HG03354 (cell line): Measurements from ENCODE around the gene TUBB4B.

ENCODE experiments used
- ATAC-seq: cut with Tn5 transposase; IDR thresholded peaks from one replicate; pipeline ENCODE4 v1.9.1; 2021; ENCODE audit warnings: mild to moderate bottlenecking; ENCODE audit not compliant: unreplicated experiment, poor library complexity, severe bottlenecking

The TUBB4B gene

GRCh38 chr9:137240841-137241489 is at the start of gene TUBB4B:
TSS of gene TUBB4B (plus strand) at chr9:137241287. CDS start at chr9:137241361, 74 bp downstream.
- ATAC-seq: peak; percentile 77

DNA sequence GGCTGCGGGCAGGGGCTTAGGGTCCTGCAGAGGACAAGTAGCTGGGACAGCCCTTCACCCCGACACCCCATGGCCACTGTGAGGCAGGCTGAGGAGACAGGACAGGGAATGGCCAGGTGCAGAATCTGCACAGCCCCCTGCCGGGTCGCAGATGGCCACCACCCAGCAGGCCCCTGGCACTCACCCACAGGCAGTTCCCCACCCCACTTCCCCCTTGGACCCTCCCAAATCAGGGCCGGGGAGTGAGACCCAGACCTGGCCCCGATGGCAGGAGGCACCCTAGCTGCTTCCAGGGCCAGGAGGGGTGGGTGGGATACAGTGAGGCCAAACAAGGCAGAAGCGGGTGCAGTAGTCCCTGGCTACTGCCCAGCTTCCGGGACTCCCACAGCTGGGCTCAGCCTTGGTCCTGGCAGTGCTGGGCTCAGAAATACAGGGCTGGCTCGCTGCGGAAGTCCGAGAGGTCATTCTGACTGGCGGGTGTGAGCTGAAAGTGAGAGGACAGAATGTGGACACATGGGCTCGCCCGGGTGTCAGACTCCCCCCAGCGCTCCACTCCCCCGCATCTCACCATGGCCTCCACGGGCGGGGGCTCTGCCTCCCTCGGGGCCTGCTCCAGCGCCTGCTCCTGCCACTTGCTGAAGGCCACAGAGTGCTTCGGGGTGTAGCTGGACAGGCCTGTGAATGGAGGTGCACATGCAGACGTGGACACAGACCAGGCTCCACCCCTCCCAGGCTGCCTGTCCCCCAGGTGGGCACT is 49.2 kb upstream of the TUBB4B start:
- ATAC-seq: no peak

DNA sequence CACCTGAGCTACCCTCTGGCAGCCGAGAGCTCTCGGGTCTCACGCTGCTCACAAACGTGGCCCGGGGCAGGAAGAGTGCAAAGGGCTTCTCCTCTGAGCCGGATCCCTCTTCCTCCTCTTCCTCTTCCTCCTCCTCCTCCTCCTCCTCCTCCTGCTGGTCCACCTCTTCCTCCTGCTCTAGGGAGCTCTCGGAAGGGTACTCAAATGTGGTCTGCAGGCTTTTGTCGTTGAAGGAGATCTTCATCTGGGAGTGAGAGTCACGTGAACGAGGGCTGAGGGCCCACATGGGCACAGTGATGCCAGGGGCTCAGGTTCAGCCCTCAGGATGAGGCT is 48.7 kb upstream of the TUBB4B start:
- ATAC-seq: no peak

GRCh38 chr9:137192859-137193258 is 48.2 kb upstream of the TUBB4B start:
- ATAC-seq: no peak

DNA sequence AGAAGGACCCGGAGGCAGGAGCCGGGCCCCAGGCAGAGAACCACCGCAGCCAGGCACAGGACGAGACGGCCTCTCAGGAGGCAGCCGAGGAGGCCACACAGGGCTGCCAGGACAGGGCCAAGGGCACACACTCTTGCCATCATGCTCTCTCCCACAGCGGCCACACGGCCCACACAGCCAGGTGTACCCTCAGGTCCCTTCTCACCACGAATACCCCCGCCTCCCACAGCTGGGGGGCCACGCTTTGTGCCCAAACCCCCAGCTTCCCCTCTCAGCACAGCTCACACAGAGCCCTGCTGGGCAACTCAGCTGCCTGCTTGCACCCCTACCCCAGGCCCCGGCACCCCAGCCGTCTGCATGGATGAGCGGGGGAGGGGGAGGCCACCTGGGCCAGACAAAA is 47.3 kb upstream of the TUBB4B start:
- ATAC-seq: no peak

DNA sequence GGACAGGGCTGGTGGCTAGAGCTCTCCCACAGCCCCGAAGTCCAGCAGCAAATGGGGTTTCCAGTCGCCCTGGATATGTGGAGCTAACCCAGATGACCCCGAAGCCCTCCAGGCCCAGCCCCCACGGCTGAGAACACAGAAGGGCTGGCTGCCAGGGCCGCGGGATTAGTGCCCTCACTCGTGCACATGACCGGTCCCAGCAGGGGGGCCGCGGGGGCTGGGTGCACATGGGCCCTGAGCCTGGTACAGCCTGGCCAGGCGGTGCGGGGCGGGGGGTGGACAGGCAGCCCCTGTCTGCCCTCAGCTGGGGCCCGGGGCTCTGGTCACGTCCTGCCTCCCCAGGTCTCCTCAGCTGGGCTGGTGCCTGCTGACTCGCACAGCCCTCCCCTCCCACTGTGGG is 46.7 kb upstream of the TUBB4B start:
- no peak for ATAC-seq

DNA sequence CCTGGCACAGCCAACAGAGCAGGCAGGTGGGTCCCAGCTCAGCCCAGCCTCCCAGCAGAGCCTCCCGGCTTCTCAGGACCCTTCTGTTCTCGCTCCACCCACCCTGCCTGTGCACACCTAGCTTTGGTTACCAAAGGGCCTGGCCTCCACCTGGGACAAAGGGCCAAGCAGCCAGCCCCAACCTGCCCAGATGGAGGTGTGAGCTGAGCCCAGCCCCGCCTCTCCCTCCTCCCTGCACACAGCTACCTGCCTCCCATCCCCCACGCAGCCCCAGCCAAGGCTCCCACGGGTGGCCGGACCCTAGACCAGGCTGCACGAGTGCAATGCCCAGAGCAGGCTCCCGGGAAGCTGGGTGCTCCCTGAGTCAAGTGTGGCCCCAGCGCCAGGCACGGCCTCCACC is 46.2 kb upstream of the TUBB4B start:
- no peak for ATAC-seq

DNA sequence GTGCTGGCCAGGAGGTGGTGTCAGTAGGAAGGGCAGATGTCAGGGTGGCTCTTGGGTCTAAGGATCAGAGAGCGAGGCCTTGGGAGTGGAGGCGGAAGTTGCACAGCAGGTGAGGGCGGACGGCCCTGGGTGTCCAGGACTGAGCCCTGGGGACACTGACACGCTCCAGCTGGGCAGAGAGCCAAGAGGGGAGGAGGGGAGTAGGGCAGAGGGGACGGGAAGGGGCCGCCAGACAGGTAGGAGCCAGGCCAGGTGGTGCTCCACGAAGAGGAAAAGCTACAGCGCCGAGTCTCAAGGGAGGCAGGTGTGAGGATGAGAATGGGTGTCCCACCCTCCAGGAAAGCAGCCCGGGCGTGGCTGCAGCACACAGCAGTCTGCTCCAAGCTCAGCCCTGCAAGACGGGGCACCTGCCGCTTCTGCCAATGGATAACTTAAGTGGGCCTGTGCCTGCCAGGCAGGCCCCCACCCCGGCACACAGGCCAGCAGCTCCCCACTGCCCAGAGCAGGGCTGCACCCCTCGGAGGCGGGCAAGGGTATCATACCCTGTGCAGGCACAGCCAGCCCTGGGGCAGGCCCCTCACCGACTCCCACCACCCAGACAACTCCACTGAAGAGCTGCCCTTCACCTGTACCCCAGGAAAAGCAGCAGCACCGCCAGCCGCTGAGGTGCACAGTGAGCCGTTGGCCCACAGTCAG is 45.4 kb upstream of the TUBB4B start:
- ATAC-seq: no peak

DNA sequence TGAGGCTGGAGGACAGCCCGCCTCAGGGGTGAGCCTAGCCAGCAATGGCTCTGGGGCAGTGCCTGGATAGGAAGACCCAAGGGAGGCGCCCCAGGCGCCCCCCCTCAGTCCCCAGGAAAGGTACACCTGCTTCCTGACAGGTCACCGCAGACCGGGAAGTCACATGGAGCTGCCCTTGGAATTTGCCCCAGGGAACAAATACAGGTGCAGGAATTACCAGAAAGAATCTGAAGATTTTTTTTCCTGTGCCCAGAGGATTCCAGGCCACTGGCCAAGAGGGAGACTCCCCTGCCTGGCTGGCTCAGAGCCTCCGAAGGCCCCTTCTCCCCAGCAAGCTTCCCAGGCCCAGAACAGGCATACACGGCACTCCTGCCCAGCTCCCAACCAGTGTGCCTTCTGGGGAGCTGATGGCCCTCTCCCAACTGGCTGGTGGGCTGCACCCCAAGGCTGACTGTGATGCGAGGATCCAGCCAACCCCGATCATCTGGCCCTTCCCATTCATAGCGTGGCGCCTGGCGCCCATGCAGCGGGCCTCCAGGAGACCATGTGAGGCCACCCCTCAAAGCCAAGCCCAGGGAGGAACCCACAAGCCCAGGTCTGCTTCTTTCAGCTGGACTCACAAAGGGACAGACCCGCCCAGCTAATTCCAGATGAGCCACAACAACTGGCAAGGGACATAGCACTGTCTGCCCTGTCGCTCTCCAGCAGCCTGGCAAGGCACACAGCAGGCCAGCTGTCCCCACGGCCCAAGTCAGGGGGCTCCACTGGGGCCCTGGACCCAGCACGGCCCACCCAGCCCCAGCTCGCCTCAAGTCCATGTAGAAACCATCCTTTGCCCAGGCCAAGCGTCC is 42.8 kb upstream of the TUBB4B start:
- ATAC-seq: no peak

DNA sequence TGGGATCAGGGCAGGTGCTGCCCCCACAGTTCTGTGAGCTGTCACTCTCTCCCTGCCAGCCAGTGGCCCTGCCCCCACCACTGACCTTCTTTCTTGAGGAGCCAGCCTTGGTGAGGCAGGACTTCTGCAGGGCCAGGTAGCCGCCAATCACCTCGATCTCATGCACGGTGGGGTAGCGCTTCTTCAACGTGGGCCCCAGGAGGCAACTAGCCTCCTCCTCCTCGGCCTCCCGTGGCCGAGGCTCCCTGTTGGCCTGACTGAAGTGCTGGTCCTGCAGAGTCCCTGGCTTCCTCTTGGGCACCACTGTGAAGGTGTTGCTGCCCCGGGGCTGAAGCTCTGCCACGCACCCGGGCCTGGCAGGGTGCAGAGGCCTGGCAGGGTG is 42.2 kb upstream of the TUBB4B start:
- ATAC-seq: no peak

- no peak for ATAC-seq
These were observed 41.5 kb upstream of the TUBB4B start for GRCh38 chr9:137199411-137200121.

DNA sequence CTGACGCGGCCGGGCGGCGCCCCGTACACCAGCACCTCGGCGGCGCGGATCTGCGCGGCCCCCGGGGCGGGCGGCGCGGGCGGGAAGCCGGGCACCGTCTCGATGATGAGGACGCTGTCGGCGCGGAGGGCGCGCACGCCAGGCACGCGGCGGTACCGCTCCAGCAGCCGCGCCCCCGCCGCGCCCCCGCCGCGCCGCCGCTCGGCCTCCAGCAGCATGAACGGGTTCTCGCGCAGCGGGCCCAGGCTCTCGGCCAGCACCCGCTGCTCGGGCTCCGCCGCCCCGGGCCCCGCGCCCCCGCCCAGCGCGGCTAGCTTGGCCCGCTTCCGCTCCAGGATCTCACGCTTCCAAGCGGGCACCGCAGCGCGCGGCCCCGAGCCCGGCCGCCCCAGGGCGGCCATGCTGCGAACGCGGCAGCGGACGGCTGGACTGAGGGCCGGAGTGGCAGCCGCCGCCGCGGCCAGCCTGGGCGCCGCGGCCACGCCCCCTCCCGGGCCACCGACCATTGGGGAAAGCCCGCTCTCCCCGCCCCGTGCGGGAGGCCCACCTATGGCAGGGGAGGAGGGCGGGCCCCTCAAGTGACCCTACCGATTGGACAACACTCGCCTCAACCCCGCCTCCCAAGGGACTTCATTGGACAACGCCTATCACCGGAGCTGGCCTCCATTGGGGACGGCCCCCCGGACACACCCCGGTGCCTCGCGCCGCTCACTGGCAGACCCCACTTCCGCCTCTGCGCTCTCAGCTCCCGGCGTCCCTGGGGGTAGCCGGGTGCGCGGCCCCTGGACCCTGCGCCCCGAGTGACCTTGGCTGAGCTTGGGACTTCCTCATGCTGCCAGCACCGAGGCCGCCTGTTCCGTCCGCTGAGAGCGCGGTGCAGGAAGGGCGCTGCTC is 40.5 kb upstream of the TUBB4B start, which contains the start of gene TPRN:
TPRN (minus strand) TSS at position 431 of the 894 bp plus-strand sequence; CDS start at position 401, 30 bp downstream.
- ATAC-seq: peak; percentile 86

DNA sequence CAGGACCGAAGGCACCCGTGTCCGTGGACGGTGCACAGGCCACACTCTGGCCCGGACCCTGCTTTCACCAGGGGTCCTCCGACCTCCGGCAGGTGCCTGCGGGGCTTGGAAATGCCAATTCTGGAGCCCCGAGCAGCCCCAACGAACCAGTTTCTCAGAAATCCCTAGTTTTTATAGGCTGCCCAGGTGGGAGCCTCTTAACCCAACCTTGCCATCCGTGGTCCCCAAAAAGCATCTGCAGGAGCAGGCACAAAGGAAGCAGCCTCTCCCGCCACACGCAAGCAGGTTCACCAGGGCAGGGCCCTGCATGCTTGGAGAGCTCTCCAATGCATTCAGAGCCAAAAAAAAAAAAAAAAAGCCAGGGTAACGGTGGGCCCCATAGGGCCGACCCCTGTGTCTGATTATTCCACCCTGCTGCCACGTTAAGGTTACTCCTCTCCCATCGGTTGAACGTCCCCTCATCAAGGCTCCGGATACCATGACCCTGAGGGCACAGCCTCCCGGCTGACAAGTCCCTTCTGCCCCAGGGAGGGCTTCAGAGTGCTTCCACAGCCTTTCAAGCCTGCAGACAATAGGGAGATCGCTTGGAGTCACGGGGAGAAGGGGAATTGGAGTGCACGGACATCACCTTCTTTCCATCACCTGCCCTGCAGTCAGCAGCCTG is 39.8 kb upstream of the TUBB4B start:
- no peak for ATAC-seq

- no peak for ATAC-seq
These were observed 38.1 kb upstream of the TUBB4B start for GRCh38 chr9:137202966-137203365.

GRCh38 chr9:137204731-137205125 is 36.4 kb upstream of the TUBB4B start:
- no peak for ATAC-seq

DNA sequence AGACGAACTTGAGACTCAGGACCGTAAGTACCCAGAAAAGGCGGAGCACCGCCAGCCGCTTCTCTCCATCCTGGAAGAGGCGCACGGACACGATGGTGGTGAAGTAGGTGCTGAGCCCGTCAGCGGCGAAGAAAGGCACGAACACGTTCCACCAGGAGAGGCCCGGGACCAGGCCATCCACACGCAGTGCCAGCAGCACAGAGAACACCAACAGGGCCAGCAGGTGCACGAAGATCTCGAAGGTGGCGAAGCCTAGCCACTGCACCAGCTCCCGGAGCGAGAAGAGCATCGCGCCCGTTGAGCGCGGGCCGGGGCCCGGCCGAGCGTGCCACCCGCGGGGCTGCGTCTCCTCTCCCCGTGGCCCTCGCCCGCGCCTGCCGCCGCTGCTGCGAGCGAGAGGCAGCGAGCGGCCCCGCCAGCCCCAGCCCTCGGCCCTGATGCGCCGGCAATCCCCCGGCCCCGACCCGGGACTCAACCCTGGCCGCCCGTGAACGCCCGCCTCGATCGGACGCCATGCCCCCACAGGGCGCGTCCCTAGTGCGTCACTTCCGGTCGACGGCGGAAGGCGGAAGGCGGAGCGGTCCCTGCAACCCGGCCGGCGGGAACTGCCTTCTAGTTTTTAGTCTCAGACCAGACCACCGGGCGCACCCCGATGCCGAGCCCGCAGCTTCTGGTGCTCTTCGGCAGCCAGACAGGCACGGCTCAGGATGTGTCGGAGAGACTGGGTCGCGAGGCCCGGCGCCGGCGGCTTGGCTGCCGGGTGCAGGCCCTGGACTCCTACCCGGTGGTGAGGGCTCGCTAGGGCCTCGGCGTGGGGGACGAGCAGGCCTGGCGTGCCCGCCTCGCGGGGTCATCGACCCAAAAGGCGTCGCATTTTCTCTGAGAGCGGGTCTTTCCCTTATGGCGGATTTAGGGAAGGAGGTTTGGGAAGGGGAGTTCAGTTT is 35.7 kb upstream of the TUBB4B start, which contains the start of the genes NDOR1 and TMEM203:
NDOR1 (plus strand) TSS at position 575 of the 944 bp plus-strand sequence; CDS start at position 653, 78 bp downstream.
TMEM203 (minus strand) TSS at position 523 of the 944 bp plus-strand sequence; CDS start at position 289, 234 bp downstream.
- peak; percentile 54 for ATAC-seq

DNA sequence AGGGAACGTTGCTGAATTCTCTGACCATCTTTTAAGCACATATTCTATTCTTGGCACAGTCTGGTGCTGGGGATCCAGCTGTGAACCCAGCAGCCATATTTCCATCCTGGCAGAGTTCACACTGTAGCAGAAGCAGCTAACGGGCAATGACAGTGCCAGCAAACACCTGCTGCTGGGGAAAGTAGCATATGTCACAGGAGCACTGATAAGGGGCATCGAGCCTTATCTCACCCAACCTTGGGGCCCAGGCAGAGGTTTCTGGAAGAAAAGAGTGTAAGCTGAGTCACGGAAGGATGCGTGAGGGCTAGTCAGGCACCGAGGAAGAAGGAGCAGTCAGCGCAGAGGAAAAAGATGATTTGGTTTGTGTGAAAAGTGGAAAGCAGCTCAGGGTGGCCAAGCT is 34.5 kb upstream of the TUBB4B start:
- ATAC-seq: no peak
